IPS DF 6.9 (cell line): ENCODE measurements around the gene HOTAIR.

Experiments used
- DNase-seq: peaks from one replicate; pipeline ENCODE4 v3.0.0-alpha.2; 2013; ENCODE audit warnings: low read depth, low spot score
- H3K27ac ChIP-seq: one replicate; pipeline ENCODE4 v1.5.1; 2013; ENCODE audit warnings: low read length, control low read depth
- H3K27me3 ChIP-seq: 2 replicates; pipeline ENCODE4 v1.6.1; 2013; ENCODE audit warnings: mild to moderate bottlenecking, low read length; ENCODE audit not compliant: control insufficient read depth, insufficient read depth
- H3K36me3 ChIP-seq: 2 replicates; pipeline ENCODE4 v1.6.1; 2013; ENCODE audit warnings: low read length; ENCODE audit not compliant: control insufficient read depth, insufficient read depth
- H3K4me1 ChIP-seq: 2 replicates; pipeline ENCODE4 v1.6.1; 2013; ENCODE audit warnings: low read length; ENCODE audit not compliant: control insufficient read depth, insufficient read depth
- H3K4me3 ChIP-seq: 2 replicates; pipeline ENCODE4 v1.5.1; 2013; ENCODE audit warnings: mild to moderate bottlenecking, low read length
- H3K9me3 ChIP-seq: 2 replicates; pipeline ENCODE4 v1.6.1; 2013; ENCODE audit warnings: low read length, inconsistent platforms; ENCODE audit not compliant: control insufficient read depth, insufficient read depth
- WGBS: extraction: QIAGEN DNeasy Blood & Tissue Kit; methylation state at CpG from one replicate; pipeline ENCODE4 v1.1.7; 2013; ENCODE audit warnings: mixed read lengths, missing lambda C conversion rate; ENCODE audit not compliant: insufficient read length, insufficient coverage; 5-methylcytosine and 5-hydroxymethylcytosine counted together

Gene HOTAIR

GRCh38 chr12:54017878-54018467 is 43.2 kb upstream of the HOTAIR start:
- H3K27me3 ChIP-seq, result peaks cover 90% of the 10 kb centered on the region
- H3K4me1 ChIP-seq, result 0 out of 2 replicates have a peak, but pooled peaks cover 2% of the 10 kb centered on the region
- DNase-seq, result no peak
- no CpG with 5 or more reads among the region's 34 CpGs for WGBS
- no peak overlapping the region for H3K27ac ChIP-seq
- H3K9me3 ChIP-seq, result no peaks in the 10 kb centered on the region
- H3K36me3 ChIP-seq, result no peaks in the 10 kb centered on the region
- H3K4me3 ChIP-seq, result peak overlapping the region; percentile 12; the same call in 1 of the 2 replicates

- no peak overlapping the region for H3K4me3 ChIP-seq
- peaks cover 91% of the 10 kb centered on the region for H3K27me3 ChIP-seq
- H3K36me3 ChIP-seq, result no peaks in the 10 kb centered on the region
- H3K4me1 ChIP-seq, result 0 out of 2 replicates have a peak, but pooled peaks cover 2% of the 10 kb centered on the region
- no peak for DNase-seq
- no peaks in the 10 kb centered on the region for H3K9me3 ChIP-seq
- WGBS, result no CpG with 5 or more reads among the region's 24 CpGs
- H3K27ac ChIP-seq, result no peak overlapping the region
These were observed 42.5 kb upstream of the HOTAIR start for GRCh38 chr12:54017027-54017788.

GRCh38 chr12:54016478-54016964 is 41.8 kb upstream of the HOTAIR start:
- Histone ChIP-seq H3K4me1 (0 out of 2 replicates have a peak, but pooled peaks cover 2% of the 10 kb centered on the region), H3K4me3 (no peak overlapping the region), H3K27ac (no peak overlapping the region), H3K9me3 (no peaks in the 10 kb centered on the region), H3K36me3 (no peaks in the 10 kb centered on the region), H3K27me3 (peaks cover 88% of the 10 kb centered on the region)
- WGBS, result no CpG with 5 or more reads among the region's 25 CpGs
- no peak for DNase-seq

- H3K27ac ChIP-seq, result no peak overlapping the region
- no CpG with 5 or more reads among the region's 3 CpGs for WGBS
These were observed 41.3 kb upstream of the HOTAIR start for GRCh38 chr12:54016051-54016450.

GRCh38 chr12:54015018-54015931 is 40.5 kb upstream of the HOTAIR start:
- H3K4me1 ChIP-seq, result 0 out of 2 replicates have a peak, but pooled peaks cover 2% of the 10 kb centered on the region
- no peaks in the 10 kb centered on the region for H3K9me3 ChIP-seq
- no peak overlapping the region for H3K27ac ChIP-seq
- no peak for DNase-seq
- H3K36me3 ChIP-seq, result no peaks in the 10 kb centered on the region
- peaks cover 88% of the 10 kb centered on the region for H3K27me3 ChIP-seq
- no peak overlapping the region for H3K4me3 ChIP-seq
- WGBS, result no CpG with 5 or more reads among the region's 23 CpGs

More at GRCh38 chr12:54016051-54016450, 41.3 kb upstream of the HOTAIR start:
- Histone ChIP-seq H3K36me3 (no peaks in the 10 kb centered on the region), H3K27me3 (peaks cover 88% of the 10 kb centered on the region), H3K4me1 (0 out of 2 replicates have a peak, but pooled peaks cover 2% of the 10 kb centered on the region), H3K4me3 (no peak overlapping the region), H3K9me3 (no peaks in the 10 kb centered on the region)
- DNase-seq, result no peak

GRCh38 chr12:54014377-54015017 is 39.7 kb upstream of the HOTAIR start:
- WGBS, result no CpG with 5 or more reads among the region's 36 CpGs
- Histone ChIP-seq H3K36me3 (no peaks in the 10 kb centered on the region), H3K9me3 (no peaks in the 10 kb centered on the region), H3K27me3 (peaks cover 88% of the 10 kb centered on the region), H3K27ac (no peak overlapping the region), H3K4me1 (0 out of 2 replicates have a peak, but pooled peaks cover 2% of the 10 kb centered on the region), H3K4me3 (no peak overlapping the region)
- DNase-seq, result no peak

- Histone ChIP-seq H3K36me3 (no peaks in the 10 kb centered on the region), H3K4me3 (no peak overlapping the region), H3K9me3 (no peaks in the 10 kb centered on the region), H3K4me1 (no peaks in the 10 kb centered on the region), H3K27ac (no peak overlapping the region), H3K27me3 (peaks cover 91% of the 10 kb centered on the region)
- no peak for DNase-seq
- WGBS, result no CpG with 5 or more reads among the region's 6 CpGs
These were observed 38.1 kb upstream of the HOTAIR start for GRCh38 chr12:54012631-54013409.

GRCh38 chr12:54011665-54012532 is 37.1 kb upstream of the HOTAIR start:
- no CpG with 5 or more reads among the region's 14 CpGs for WGBS
- Histone ChIP-seq H3K4me1 (no peaks in the 10 kb centered on the region), H3K4me3 (no peak overlapping the region), H3K36me3 (no peaks in the 10 kb centered on the region), H3K27ac (no peak overlapping the region), H3K9me3 (no peaks in the 10 kb centered on the region), H3K27me3 (peaks cover 93% of the 10 kb centered on the region)
- DNase-seq, result no peak
